22Rv1 (cell line): ENCODE measurements around the gene PADI3.

Experiments used
- H3K27ac ChIP-seq: fragments of 450-650 bp; 2 replicates; pipeline ENCODE4 v1.5.1; 2017
- CTCF ChIP-seq: fragments of 450-650 bp; IDR thresholded peaks from 2 replicates; pipeline ENCODE4 v1.5.1; 2017; ENCODE audit warnings: mild to moderate bottlenecking
- ZFX ChIP-seq: fragments of 450-650 bp; IDR thresholded peaks from 2 replicates; pipeline ENCODE4 v1.6.1; 2017; ENCODE audit warnings: antibody characterized with exemption, borderline replicate concordance

The PADI3 gene

DNA sequence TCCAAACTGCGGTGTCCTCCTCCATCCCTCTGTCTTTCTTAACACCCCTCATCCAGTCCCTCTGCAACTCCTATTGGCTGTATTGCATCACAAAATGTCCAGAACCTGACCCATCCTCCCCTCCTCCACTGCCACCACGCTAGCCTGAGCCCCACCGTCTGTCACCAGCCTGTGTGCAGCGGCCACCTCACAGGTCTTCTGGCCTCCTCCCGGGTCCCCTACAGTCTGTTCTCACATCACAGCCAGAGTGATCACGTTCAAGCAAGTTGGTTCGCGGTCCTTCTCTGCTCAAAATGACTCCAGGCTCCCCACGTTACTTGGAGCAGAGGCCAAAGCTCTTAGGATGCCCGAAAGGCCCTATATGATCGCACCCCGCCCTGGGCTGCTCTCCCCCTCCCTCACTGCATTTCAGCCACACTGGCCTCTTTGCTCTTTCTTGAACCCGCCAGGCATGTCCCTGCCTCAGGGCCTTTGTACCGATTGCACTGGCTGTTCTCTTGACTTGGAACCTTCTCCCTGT is 56.7 kb downstream of the PADI3 start:
- TF ChIP-seq ZFX (no peak), CTCF (no peak)

DNA sequence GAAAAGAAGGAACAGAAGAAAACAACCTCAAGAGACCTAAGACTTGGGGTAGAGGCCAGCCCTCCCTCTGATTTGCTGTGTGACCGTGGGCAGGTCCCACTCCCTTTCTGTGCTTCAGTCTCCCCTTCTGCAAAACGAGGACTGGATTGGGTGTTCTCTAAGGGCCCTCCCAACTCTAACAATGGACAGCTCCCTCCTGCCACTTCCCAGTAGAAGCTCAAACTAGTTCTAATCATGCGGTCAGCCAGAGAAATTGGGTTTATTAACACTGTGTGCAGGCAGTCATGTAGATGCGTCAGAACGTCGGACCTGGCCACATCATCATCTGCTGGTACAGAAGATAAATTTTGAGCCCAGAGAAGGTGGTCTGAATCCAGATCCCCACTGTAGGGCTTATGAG is 57.5 kb downstream of the PADI3 start:
- H3K27ac ChIP-seq = no peak overlapping the region
- TF ChIP-seq CTCF (no peak), ZFX (no peak)

More for the DNA sequence above, 56.7 kb downstream of the PADI3 start:
- no peak overlapping the region for H3K27ac ChIP-seq

GRCh38 chr1:17306921-17307320 is 58.0 kb downstream of the PADI3 start:
- TF ChIP-seq CTCF (no peak), ZFX (no peak)
- H3K27ac ChIP-seq = no peak overlapping the region

GRCh38 chr1:17307329-17307728 is 58.4 kb downstream of the PADI3 start:
- no peak overlapping the region for H3K27ac ChIP-seq
- TF ChIP-seq ZFX (no peak), CTCF (no peak)

- TF ChIP-seq CTCF = no peak
- no peak for TF ChIP-seq ZFX
Measured at GRCh38 chr1:17307946-17308345, 59.0 kb downstream of the PADI3 start, which contains the start of gene PADI4. Gene PADI4, plus strand, starts transcription at chr1:17308197. Its CDS starts 26 bp downstream, at chr1:17308223.

DNA sequence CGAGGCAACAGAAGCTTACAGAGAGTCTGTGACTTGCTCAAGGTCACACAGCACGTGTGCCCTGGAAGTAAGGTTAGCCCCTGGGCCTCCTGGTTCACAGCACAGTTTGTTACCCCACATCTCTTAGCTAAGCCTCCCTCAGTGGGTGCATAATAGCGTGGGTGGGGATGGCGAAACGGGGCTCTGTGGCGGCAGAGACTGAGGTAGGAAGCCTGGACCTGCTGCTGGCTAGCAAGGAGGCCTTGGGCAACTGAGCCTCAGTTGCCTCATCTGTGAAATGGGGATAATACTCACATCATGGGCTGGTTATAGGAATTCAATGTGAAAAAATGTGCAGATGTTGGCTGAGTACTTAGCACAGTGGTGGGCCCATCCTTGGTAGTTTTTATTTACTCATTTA is 59.7 kb downstream of the PADI3 start:
- no peak overlapping the region for H3K27ac ChIP-seq
- TF ChIP-seq ZFX (no peak), CTCF (no peak)

More at GRCh38 chr1:17307946-17308345, 59.0 kb downstream of the PADI3 start, which contains the start of gene PADI4:
- no peak within 1 kb of the TSS for H3K27ac ChIP-seq

DNA sequence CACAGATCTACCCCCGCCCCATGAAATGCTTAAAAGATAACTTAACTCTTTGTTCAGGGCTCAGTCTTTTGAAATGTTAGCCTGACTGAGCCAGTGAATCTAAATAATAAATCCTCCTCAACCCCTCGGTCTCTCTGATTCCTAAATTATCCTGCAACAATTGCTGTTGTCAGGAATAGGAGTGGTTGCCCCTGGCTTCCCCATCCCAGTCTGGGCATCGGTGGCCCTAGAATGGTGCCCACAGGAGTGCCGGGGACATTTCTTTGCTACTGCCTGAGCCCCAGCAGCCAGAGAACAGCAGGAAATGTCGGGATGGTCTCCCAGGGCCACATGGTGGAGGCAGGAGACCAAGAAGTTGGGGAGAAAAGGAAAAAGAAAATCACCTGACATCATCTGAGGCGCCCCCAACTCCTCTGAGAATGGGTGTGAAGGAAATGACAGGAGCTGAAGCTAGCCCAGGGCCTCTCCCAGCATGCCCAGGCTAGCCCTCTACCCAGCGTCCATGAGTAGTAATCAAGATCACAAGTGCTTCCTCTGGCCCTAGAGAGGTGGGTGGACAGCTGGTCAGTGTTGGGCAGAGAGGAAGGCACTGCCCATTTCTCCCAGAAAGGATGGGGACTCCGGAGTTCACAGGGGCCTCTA is 60.6 kb downstream of the PADI3 start:
- no peak for TF ChIP-seq ZFX
- no peak for TF ChIP-seq CTCF
- H3K27ac ChIP-seq = no peak overlapping the region
